KOPT-K1 (cell line): ENCODE results near the gene SHKBP1.
"Not testable (repeated sequence)": the region's sequence is repeated elsewhere in the genome, so short reads cannot be mapped to it uniquely, and the experiment has no call there.

Source experiments
- H3K27ac ChIP-seq: fragments of 200-600 bp; sonication (generic); 2 replicates; pipeline ENCODE4 v1.5.1; 2016; ENCODE audit warnings: antibody characterized with exemption, mild to moderate bottlenecking, low read depth, low read length; ENCODE audit not compliant: poor library complexity, severe bottlenecking
- H3K36me3 ChIP-seq: fragments of 200-600 bp; sonication (generic); 2 replicates; pipeline ENCODE4 v1.5.1; 2017; ENCODE audit warnings: antibody characterized with exemption, mild to moderate bottlenecking, low read length, moderate library complexity; ENCODE audit not compliant: insufficient read depth
- H3K9me3 ChIP-seq: fragments of 200-600 bp; sonication (generic); 2 replicates; pipeline ENCODE4 v1.5.1; 2017; ENCODE audit warnings: antibody characterized with exemption, low read length, mild to moderate bottlenecking; ENCODE audit not compliant: insufficient read depth, poor library complexity, severe bottlenecking

SHKBP1 gene

DNA sequence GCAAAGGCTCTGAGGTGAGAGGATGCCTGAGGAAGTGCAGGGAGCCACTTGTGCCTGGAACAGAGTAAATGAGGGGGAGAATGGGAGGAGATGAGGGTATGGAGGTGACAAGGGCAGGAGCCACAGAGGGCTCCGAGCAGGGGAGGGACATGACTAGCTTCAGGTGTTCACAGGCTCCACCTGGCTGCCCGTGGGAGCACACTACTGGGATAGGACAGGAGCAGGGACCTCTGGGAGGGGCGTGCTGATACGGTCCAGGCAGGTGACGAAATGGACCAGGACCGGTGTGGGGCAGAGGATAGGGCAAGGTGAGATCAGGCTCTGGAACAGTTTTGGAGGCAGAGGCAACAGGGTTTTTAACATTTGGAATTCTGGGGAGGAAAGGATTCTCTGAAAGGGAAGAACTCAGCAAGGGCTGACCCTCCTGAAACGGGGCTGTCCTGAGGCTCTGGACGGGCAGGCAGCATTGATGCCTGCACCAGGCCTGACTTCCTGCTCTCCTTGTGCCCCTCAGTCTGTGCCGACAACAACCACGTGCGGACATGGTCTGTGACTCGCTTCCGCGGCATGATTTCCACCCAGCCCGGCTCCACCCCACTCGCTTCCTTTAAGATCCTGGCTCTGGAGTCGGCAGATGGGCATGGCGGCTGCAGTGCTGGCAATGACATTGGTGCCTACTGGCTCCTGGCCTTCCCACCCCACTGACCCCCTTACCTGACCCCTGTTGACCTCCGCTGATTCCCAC lies 11.6 kb downstream of the SHKBP1 start:
- no peak overlapping the region for H3K27ac ChIP-seq
- H3K9me3 ChIP-seq: no peaks in the 10 kb centered on the region
- H3K36me3 ChIP-seq: peaks cover 42% of the 10 kb centered on the region

DNA sequence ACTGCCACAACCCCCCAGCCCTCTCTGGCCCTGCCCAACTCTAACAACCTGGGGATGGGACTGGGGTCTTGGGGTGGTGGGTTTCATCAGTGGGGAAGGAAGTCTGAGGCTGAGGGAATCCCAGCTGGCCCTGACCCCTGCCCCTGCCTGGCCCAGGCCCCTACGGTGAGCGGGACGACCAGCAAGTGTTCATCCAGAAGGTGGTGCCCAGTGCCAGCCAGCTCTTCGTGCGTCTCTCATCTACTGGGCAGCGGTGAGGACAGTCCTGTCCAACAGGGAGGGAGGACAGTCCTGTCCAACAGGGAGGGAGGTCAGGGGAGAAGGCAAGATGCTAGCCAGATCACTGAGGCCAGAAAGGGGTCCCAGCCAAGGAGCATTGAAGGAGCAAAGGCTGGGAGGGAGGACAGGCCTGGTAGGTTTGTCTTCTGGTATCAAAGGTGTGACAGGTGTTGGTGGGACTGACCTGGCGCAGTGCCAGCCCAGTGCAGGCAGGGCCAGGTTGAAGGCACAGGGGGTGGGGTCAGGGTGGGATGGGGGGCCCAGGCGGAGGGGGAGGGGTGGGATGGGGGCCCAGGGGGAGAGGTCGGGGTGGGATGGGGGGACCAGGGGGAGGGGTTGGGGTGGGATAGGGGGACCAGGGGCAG lies 12.4 kb downstream of the SHKBP1 start:
- H3K9me3 ChIP-seq: no peaks in the 10 kb centered on the region
- peaks cover 35% of the 10 kb centered on the region for H3K36me3 ChIP-seq
- H3K27ac ChIP-seq: no peak overlapping the region

- no peaks in the 10 kb centered on the region for H3K9me3 ChIP-seq
- no peak overlapping the region for H3K27ac ChIP-seq
- H3K36me3 ChIP-seq: peaks cover 28% of the 10 kb centered on the region
These were observed 13.1 kb downstream of the SHKBP1 start for GRCh38 chr19:40589591-40590429.

DNA sequence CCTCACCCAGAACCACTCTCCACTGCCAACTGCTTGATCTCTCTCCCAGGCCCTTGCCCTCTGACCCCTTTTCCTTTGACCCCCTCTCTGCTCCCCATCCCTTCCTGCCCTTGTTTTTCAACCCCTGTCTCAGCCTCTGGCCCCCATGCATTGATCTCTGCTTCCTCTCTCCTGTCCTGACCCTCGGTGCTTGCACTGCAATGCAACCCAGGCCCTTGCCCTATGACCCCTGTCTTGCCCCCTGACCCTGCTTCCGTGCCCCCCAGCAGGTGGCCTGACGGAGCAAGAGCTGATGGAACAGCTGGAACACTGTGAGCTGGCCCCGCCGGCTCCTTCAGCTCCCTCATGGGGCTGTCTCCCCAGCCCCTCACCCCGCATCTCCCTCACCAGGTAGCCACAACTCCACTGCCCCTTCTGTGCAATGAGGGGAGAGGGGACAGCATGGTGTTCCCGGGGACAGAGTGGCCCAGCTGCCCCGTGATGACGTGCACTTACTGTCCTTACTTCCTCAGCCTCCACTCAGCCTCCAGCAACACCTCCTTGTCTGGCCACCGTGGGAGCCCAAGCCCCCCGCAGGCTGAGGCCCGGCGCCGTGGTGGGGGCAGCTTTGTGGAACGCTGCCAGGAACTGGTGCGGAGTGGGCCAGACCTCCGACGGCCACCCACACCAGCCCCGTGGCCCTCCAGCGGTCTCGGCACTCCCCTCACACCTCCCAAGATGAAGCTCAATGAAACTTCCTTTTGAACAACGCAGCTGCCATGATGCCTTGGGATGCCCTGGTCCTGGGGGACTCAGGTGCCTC lies 14.0 kb downstream of the SHKBP1 start:
- Histone ChIP-seq H3K9me3 (no peaks in the 10 kb centered on the region), H3K27ac (no peak overlapping the region), H3K36me3 (peaks cover 25% of the 10 kb centered on the region)

- H3K9me3 ChIP-seq, H3K27ac ChIP-seq: not testable (repeated sequence)
- H3K36me3 ChIP-seq: peaks cover 15% of the 10 kb centered on the region
These were observed 15.1 kb downstream of the SHKBP1 start for GRCh38 chr19:40591724-40592123.

GRCh38 chr19:40592170-40592569 lies 15.5 kb downstream of the SHKBP1 start:
- Histone ChIP-seq H3K36me3 (peaks cover 11% of the 10 kb centered on the region; the same call in 1 of the 2 replicates), H3K9me3 (no peaks in the 10 kb centered on the region), H3K27ac (no peak overlapping the region)

DNA sequence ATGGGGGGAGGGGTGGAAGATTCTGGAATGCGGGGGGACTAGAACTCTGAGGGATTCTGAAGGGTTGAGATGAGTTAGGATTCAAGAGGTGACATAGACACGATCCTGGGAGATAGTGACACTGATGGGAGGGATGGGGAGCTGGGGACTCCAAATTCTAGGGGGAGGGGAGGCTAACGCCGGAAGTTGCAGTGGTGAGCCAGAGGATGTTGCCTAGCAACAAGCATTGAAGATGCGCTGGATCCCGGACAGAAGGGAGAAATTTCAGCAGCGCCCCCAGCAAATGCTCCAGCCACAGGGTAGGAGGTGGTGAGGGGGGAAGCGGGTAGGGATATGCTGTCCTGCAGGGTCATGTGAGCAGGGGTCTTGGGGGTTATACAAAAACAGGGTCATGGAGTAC lies 17.6 kb downstream of the SHKBP1 start:
- H3K9me3 ChIP-seq: no peaks in the 10 kb centered on the region
- H3K36me3 ChIP-seq: no peaks in the 10 kb centered on the region
- no peak overlapping the region for H3K27ac ChIP-seq

DNA sequence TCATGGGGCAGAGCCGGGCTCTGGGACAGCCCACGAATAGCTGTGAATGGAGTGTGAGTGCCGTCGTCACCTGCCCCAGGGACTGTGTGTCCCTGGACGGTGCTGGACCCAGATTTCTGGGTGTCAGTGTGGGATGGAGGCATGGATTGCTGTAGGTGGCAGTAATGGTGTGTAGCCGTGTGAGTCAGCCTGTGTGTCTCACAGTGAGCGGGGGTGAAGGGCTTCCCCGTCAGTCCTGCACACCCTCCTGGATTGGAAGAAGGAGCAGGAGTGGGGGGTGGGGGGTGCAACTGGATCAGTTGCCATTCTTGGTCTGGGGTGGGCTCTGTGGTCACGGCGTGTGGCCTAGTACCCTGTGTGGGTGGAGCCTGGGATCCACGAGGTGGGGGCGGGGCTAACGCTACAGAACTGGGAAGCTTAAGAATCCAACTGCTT lies 18.0 kb downstream of the SHKBP1 start:
- Histone ChIP-seq H3K36me3 (no peaks in the 10 kb centered on the region), H3K27ac (no peak overlapping the region), H3K9me3 (no peaks in the 10 kb centered on the region)

DNA sequence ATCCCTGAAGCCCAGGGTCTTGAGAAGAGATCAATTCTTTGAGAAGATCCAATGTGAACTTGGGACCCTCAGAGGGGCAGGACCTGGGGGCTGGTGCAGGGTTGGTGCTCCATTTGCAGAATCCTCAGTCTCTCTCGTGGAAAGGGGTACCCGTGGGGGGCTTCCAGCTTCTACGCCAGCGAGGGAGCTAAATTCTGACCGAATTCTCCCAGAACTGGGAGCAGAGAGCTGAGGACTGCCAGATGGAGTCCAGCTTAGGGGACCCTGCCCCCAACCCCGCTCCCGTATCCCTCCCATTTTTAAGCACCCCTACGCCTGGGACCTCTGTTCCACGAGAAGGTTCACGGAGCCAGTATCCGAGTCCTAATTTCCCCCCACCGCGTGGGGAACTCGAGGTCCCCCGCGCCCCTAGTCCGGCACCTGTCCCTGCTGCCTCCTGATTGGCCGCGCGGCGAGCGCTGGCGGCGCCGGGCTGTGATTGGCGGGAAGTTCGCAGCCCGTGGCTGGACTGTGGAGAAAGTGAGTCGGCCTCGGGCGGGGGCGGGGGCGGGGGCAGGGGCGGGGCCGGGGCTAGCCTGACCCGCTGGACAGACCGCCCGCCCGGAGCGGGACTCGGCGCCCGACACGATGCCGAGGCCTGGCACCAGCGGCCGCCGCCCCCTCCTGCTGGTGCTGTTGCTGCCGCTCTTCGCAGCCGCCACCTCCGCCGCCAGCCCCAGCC lies 20.1 kb downstream of the SHKBP1 start:
- Histone ChIP-seq H3K27ac (no peak overlapping the region), H3K36me3 (no peaks in the 10 kb centered on the region), H3K9me3 (no peaks in the 10 kb centered on the region)

- Histone ChIP-seq H3K9me3 (no peaks in the 10 kb centered on the region), H3K27ac (no peak overlapping the region), H3K36me3 (no peaks in the 10 kb centered on the region)
These were observed 20.7 kb downstream of the SHKBP1 start for GRCh38 chr19:40597329-40597838.

DNA sequence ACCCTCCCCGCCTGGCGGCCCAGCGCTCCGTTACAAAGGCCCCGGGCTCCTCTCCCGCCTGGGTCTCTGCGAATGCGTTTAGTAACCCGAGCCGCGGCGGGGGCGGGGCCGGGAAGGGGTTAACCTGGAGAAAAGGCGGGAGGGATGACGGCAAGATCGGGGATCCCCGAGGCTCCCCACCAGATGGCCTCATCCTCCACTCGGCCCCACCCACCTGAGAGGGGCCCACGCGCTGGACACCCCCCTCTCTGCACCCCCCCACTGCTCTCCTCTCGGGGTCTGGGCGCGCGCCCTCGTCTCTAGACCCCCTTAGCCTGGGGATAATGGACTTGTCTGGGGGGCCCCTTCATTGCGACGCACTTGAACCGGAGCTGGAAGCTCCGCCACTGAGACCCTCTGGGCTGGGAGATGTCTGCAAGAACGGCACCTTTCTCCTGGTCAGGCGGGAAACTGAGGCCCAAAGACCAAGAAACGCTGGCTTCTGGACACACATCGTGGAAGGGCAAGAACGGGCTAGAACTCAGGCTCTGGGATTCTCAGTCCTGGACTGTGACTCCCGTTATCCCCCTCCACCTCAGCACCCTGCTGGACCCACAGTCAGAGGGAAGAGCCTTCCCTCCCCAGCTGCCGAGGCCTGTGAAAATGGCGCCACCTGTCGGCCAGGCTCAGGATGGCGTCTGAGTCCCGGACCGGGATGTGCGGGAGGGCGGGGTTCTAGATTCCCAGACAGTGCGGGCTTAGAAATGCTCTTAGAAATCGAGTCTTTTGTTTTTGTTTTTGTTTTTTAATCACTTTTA lies 21.6 kb downstream of the SHKBP1 start:
- H3K36me3 ChIP-seq: no peaks in the 10 kb centered on the region
- no peaks in the 10 kb centered on the region for H3K9me3 ChIP-seq
- H3K27ac ChIP-seq: no peak overlapping the region

- H3K27ac ChIP-seq: no peak overlapping the region
- H3K36me3 ChIP-seq: no peaks in the 10 kb centered on the region
- no peaks in the 10 kb centered on the region for H3K9me3 ChIP-seq
These were observed 22.2 kb downstream of the SHKBP1 start for GRCh38 chr19:40598918-40599307.

- H3K27ac ChIP-seq: no peak overlapping the region
- no peaks in the 10 kb centered on the region for H3K36me3 ChIP-seq
- no peaks in the 10 kb centered on the region for H3K9me3 ChIP-seq
These were observed 22.7 kb downstream of the SHKBP1 start for GRCh38 chr19:40599331-40599901.
